HepG2 (cell line): ENCODE data around the gene OPA3. TPM values are rescaled to one million over a fixed set of nuclear protein-coding genes. Genes with fewer than 3 reads are reported as not detected.

Experiments
- CBFB ChIP-seq: sonication (generic); formaldehyde crosslinking; IDR thresholded peaks from 2 replicates; pipeline ENCODE4 v1.4.0; 2020; ENCODE audit warnings: missing genetic modification reagents
- FOXM1 ChIP-seq: sonication (generic); formaldehyde crosslinking; IDR thresholded peaks from 2 replicates; pipeline ENCODE4 v1.5.0; 2020; ENCODE audit warnings: missing genetic modification reagents
- GATAD1 ChIP-seq: IDR thresholded peaks from 2 replicates; pipeline ENCODE4 v1.6.1; 2016; ENCODE audit warnings: missing genetic modification reagents, missing compliant biosample characterization
- HES4 ChIP-seq: sonication (generic); formaldehyde crosslinking; IDR thresholded peaks from 2 replicates; pipeline ENCODE4 v1.9.0; 2021; ENCODE audit warnings: mild to moderate bottlenecking, missing genetic modification reagents, borderline replicate concordance
- KLF13 ChIP-seq: sonication (generic); formaldehyde crosslinking; IDR thresholded peaks from 2 replicates; pipeline ENCODE4 v1.4.0; 2020; ENCODE audit warnings: mild to moderate bottlenecking, missing genetic modification reagents
- MED8 ChIP-seq: sonication (generic); formaldehyde crosslinking; IDR thresholded peaks from 2 replicates; pipeline ENCODE4 v1.8.1; 2023; ENCODE audit warnings: mild to moderate bottlenecking, missing genetic modification reagents; ENCODE audit not compliant: insufficient replicate concordance
- NFKBIZ ChIP-seq: IDR thresholded peaks from 2 replicates; pipeline ENCODE4 v1.6.1; 2018; ENCODE audit warnings: missing genetic modification reagents, missing compliant biosample characterization
- NFRKB ChIP-seq: fragments of 450-650 bp; IDR thresholded peaks from 2 replicates; pipeline ENCODE4 v1.6.1; 2017
- SALL2 ChIP-seq: sonication (generic); formaldehyde crosslinking; IDR thresholded peaks from 2 replicates; pipeline ENCODE4 v1.8.1; 2023; ENCODE audit warnings: mild to moderate bottlenecking, missing genetic modification reagents, inconsistent platforms
- TMF1 ChIP-seq: sonication (generic); formaldehyde crosslinking; IDR thresholded peaks from 2 replicates; pipeline ENCODE4 v1.8.1; 2022; ENCODE audit warnings: low read depth, missing genetic modification reagents
- ZFP36L2 ChIP-seq: sonication (generic); formaldehyde crosslinking; IDR thresholded peaks from 2 replicates; pipeline ENCODE4 v1.4.0; 2020; ENCODE audit warnings: missing genetic modification reagents
- ZMAT3 ChIP-seq: sonication (generic); formaldehyde crosslinking; conservative IDR thresholded peaks from 2 replicates; pipeline ENCODE4 v1.7.0; 2021; ENCODE audit warnings: missing genetic modification reagents
- ZNF136 ChIP-seq: sonication (generic); formaldehyde crosslinking; IDR thresholded peaks from 2 replicates; pipeline ENCODE4 v1.8.1; 2022; ENCODE audit warnings: low read depth, mild to moderate bottlenecking, moderate library complexity, missing genetic modification reagents
- ZNF138 ChIP-seq: sonication (generic); formaldehyde crosslinking; IDR thresholded peaks from 2 replicates; pipeline ENCODE4 v1.5.0; 2020; ENCODE audit warnings: mild to moderate bottlenecking, low read depth, missing genetic modification reagents
- ZNF296 ChIP-seq: sonication (generic); formaldehyde crosslinking; conservative IDR thresholded peaks from 2 replicates; pipeline ENCODE4 v1.5.0; 2020; ENCODE audit warnings: mild to moderate bottlenecking, missing genetic modification reagents
- ZNF446 ChIP-seq: sonication (generic); formaldehyde crosslinking; IDR thresholded peaks from 2 replicates; pipeline ENCODE4 v1.5.0; 2020; ENCODE audit warnings: mild to moderate bottlenecking, missing genetic modification reagents
- ZNF557 ChIP-seq: sonication (generic); formaldehyde crosslinking; IDR thresholded peaks from 2 replicates; pipeline ENCODE4 v1.4.0; 2020; ENCODE audit warnings: missing genetic modification reagents
- ZNF589 ChIP-seq: sonication (generic); formaldehyde crosslinking; conservative IDR thresholded peaks from 2 replicates; pipeline ENCODE4 v1.8.0; 2022; ENCODE audit warnings: mild to moderate bottlenecking, moderate library complexity, missing genetic modification reagents
- ZNF605 ChIP-seq: sonication (generic); formaldehyde crosslinking; IDR thresholded peaks from 2 replicates; pipeline ENCODE4 v1.8.0; 2022; ENCODE audit warnings: mild to moderate bottlenecking, missing genetic modification reagents
- ZNF749 ChIP-seq: sonication (generic); formaldehyde crosslinking; IDR thresholded peaks from 2 replicates; pipeline ENCODE4 v1.8.0; 2022; ENCODE audit warnings: mild to moderate bottlenecking, missing genetic modification reagents, moderate library complexity, borderline replicate concordance
- polyA plus RNA-seq, 8 experiments: library from polyadenylated mRNA; depleted of rRNA in 3 of 8; stranded (reverse) in 7 of 8; unstranded in 1 of 8; fragments of >200 nt; fragmentation: Illumina TruSeq in 4 of 8; extraction: Trizol in 4 of 8; gene quantifications; 2 replicates each; pipeline versions ENCODE4 v1.2.1 to v1.2.3, GENCODE V29; 2011 to 2016; ENCODE audit warnings: low read depth in 4 of 8, missing spikeins in 1 of 8, mixed read lengths in 1 of 8; ENCODE audit not compliant: insufficient read depth in 1 of 8
- total RNA-seq, 5 experiments: library from RNA; depleted of rRNA; stranded (reverse); fragments of >200 nt; fragmentation: Illumina TruSeq; extraction: Trizol; gene quantifications; 2 replicates each; pipeline ENCODE4 v1.2.3, GENCODE V29; 2016; ENCODE audit warnings: low read depth in 1 of 5
- TF ChIP-seq, protein P1 (sequence below): sonication (generic); formaldehyde crosslinking; IDR thresholded peaks from 2 replicates; pipeline ENCODE4 v1.4.0; 2020; ENCODE audit warnings: mild to moderate bottlenecking, missing genetic modification reagents, borderline replicate concordance
- TF ChIP-seq, protein P2 (sequence below): IDR thresholded peaks from 2 replicates; pipeline ENCODE4 v1.6.1; 2016; ENCODE audit warnings: missing compliant biosample characterization, missing genetic modification reagents, borderline replicate concordance
- TF ChIP-seq, protein P3 (sequence below): sonication (generic); formaldehyde crosslinking; IDR thresholded peaks from 2 replicates; pipeline ENCODE4 v1.4.0; 2020; ENCODE audit warnings: missing genetic modification reagents

Gene OPA3
- total and polyA plus RNA-seq, 2 of the 13 experiments (the other 11 are each of a cell fraction or from before 2014, with no cell fraction given) = 8.3 to 17.7 TPM

DNA sequence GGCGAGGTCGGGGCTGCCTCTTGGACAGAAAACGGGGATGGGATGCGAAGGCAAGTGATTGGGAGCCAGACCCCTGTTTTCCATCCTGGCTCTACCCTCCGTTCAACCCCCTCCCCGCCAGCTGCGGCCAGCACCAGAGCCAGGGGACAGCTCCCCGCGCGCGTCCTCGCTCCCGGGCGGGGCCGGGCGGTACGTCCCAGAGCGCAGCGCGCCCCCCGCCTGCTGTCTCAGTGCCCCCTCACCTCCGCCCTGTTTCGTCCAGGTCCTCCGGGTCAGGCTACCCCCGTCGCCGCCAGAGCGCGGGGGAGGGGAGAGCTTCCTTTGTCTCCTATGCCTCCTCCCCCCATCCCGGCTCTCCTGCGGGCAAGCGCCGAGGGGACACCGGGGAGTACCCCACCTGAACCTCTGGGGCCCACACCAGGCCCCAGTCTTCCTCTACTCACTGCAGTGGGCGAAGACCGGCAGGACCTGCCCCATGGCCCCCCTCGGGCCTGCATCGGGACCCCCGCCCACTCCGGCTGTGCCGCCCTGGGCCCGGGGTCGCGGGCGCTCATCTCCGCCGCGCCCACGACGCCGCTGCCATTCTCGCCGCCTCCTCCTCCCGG lies 88.2 kb downstream of the OPA3 start (continued):
- TF ChIP-seq, protein P1, sequence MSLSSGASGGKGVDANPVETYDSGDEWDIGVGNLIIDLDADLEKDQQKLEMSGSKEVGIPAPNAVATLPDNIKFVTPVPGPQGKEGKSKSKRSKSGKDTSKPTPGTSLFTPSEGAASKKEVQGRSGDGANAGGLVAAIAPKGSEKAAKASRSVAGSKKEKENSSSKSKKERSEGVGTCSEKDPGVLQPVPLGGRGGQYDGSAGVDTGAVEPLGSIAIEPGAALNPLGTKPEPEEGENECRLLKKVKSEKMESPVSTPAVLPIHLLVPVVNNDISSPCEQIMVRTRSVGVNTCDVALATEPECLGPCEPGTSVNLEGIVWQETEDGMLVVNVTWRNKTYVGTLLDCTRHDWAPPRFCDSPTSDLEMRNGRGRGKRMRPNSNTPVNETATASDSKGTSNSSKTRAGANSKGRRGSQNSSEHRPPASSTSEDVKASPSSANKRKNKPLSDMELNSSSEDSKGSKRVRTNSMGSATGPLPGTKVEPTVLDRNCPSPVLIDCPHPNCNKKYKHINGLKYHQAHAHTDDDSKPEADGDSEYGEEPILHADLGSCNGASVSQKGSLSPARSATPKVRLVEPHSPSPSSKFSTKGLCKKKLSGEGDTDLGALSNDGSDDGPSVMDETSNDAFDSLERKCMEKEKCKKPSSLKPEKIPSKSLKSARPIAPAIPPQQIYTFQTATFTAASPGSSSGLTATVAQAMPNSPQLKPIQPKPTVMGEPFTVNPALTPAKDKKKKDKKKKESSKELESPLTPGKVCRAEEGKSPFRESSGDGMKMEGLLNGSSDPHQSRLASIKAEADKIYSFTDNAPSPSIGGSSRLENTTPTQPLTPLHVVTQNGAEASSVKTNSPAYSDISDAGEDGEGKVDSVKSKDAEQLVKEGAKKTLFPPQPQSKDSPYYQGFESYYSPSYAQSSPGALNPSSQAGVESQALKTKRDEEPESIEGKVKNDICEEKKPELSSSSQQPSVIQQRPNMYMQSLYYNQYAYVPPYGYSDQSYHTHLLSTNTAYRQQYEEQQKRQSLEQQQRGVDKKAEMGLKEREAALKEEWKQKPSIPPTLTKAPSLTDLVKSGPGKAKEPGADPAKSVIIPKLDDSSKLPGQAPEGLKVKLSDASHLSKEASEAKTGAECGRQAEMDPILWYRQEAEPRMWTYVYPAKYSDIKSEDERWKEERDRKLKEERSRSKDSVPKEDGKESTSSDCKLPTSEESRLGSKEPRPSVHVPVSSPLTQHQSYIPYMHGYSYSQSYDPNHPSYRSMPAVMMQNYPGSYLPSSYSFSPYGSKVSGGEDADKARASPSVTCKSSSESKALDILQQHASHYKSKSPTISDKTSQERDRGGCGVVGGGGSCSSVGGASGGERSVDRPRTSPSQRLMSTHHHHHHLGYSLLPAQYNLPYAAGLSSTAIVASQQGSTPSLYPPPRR (CRISPR knock-in tag) = 0 out of 2 replicates have a peak, but pooled peaks have one; percentile 26
- no peak for TF ChIP-seq ZNF296
- TF ChIP-seq GATAD1 (CRISPR knock-in tag) = peak; percentile 41; the same call in 1 of the 2 replicates
- TF ChIP-seq KLF13 (CRISPR knock-in tag) = no peak
- no peak for TF ChIP-seq ZNF605 (CRISPR knock-in tag)
- peak; percentile 63; the same call in 1 of the 2 replicates for TF ChIP-seq ZNF589 (CRISPR knock-in tag)
- TF ChIP-seq ZFP36L2 = peak; percentile 83; the same call in 1 of the 2 replicates
- no peak for TF ChIP-seq NFRKB
- 0 out of 2 replicates have a peak, but pooled peaks have one; percentile 56 for TF ChIP-seq HES4
- 0 out of 2 replicates have a peak, but pooled peaks have one; percentile 38 for TF ChIP-seq NFKBIZ
- 0 out of 2 replicates have a peak, but pooled peaks have one; percentile 39 for TF ChIP-seq CBFB (CRISPR knock-in tag)
- TF ChIP-seq ZNF446 = 0 out of 2 replicates have a peak, but pooled peaks have one; percentile 46
- no peak; the same call in 1 of the 2 replicates for TF ChIP-seq ZNF749 (CRISPR knock-in tag)
- TF ChIP-seq, protein P2, sequence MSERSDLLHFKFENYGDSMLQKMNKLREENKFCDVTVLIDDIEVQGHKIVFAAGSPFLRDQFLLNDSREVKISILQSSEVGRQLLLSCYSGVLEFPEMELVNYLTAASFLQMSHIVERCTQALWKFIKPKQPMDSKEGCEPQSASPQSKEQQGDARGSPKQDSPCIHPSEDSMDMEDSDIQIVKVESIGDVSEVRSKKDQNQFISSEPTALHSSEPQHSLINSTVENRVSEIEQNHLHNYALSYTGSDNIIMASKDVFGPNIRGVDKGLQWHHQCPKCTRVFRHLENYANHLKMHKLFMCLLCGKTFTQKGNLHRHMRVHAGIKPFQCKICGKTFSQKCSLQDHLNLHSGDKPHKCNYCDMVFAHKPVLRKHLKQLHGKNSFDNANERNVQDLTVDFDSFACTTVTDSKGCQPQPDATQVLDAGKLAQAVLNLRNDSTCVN (CRISPR knock-in tag) = peak; percentile 77
- TF ChIP-seq, protein P3, sequence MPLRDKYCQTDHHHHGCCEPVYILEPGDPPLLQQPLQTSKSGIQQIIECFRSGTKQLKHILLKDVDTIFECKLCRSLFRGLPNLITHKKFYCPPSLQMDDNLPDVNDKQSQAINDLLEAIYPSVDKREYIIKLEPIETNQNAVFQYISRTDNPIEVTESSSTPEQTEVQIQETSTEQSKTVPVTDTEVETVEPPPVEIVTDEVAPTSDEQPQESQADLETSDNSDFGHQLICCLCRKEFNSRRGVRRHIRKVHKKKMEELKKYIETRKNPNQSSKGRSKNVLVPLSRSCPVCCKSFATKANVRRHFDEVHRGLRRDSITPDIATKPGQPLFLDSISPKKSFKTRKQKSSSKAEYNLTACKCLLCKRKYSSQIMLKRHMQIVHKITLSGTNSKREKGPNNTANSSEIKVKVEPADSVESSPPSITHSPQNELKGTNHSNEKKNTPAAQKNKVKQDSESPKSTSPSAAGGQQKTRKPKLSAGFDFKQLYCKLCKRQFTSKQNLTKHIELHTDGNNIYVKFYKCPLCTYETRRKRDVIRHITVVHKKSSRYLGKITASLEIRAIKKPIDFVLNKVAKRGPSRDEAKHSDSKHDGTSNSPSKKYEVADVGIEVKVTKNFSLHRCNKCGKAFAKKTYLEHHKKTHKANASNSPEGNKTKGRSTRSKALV = peak; percentile 69; the same call in 1 of the 2 replicates
- no peak for TF ChIP-seq MED8
- peak; percentile 80; the same call in 1 of the 2 replicates for TF ChIP-seq TMF1
- TF ChIP-seq ZNF138 = peak; percentile 81; the same call in 1 of the 2 replicates
- TF ChIP-seq SALL2 (CRISPR knock-in tag) = no peak
- TF ChIP-seq ZMAT3 (CRISPR knock-in tag) = 0 out of 2 replicates have a peak, but pooled peaks have one; percentile 49
- TF ChIP-seq ZNF557 (CRISPR knock-in tag) = no peak
- TF ChIP-seq ZNF136 (CRISPR knock-in tag) = no peak
- 0 out of 2 replicates have a peak, but pooled peaks have one; percentile 48 for TF ChIP-seq FOXM1 (CRISPR knock-in tag)
